Measurements from ENCODE around the gene MIAT. TPM values are rescaled to one million over a fixed set of nuclear protein-coding genes. Genes with fewer than 3 reads are reported as not detected.
"Not testable (repeated sequence)": the region's sequence is repeated elsewhere in the genome, so short reads cannot be mapped to it uniquely, and the experiment has no call there.

MIAT gene
- total RNA-seq, 4 donors from 2014 or later: 1.00 to 17.1 (median 3.0) TPM

- H3K36me3 ChIP-seq: peaks cover 0 to 7% (median 0%) of the 10 kb centered on the region in 4 donors
- intact Hi-C loops (cut with DNase I; ENCODE audit: low total_unique reads) (no loop called here), in situ Hi-C loops (cut with MboI; ENCODE audit: low pct_ligation_motif_present in 1 of 4, low pct_unique_long_range_greater_than_20kb in 1 of 4, low sequenced_read_pairs in 3 of 4) (no loop called here)
- no peak overlapping the region for H3K4me3 ChIP-seq
- no peak overlapping the region for H3K27ac ChIP-seq
- WGBS, 2 donors (ENCODE audit: low coverage in 1 of 2): 92 to 98% methylated on average over 6 of the region's 6 CpGs
- DNase-seq: no peak
- peaks cover 0 to 4% of the 10 kb centered on the region in 2 donors for H3K9me3 ChIP-seq
- no peak for TF ChIP-seq EP300 (IDR thresholded peaks at IDR 0.05; ENCODE audit: low read depth)
- no peak for TF ChIP-seq POLR2AphosphoS5 (IDR thresholded peaks at IDR 0.05)
- TF ChIP-seq CTCF (IDR thresholded peaks at IDR 0.05): no peak
- no peak for TF ChIP-seq POLR2A (IDR thresholded peaks at IDR 0.05)
- no peaks in the 10 kb centered on the region for H3K4me1 ChIP-seq
- H3K27me3 ChIP-seq: no peaks in the 10 kb centered on the region
Observed at GRCh38 chr22:26702906-26703830, 45.8 kb downstream of the MIAT start.

DNA sequence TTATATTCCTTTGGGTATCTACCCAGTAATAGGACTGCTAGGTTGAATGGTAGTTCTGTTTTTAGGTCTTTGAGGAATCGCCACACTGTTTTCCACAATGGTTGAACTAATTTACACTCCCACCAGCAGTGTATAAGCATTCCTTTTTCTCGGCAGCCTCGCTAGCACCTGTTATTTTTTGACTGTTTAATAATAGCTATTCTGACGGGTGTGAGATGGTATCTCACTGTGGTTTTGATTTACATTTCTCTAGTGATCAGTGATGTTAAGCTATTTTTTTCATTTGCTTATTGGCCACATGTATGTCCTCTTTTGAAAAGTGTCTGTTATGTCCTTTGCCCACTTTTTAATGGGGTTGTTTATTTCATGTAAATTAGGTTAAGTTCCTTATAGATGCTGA, 48.0 kb downstream of the MIAT start:
- WGBS, 2 donors (ENCODE audit: low coverage in 1 of 2): 67 to 73% methylated on average over 4 of the region's 4 CpGs
- intact Hi-C loops (cut with DNase I; ENCODE audit: low total_unique reads); H3K4me3 ChIP-seq: not testable (repeated sequence)

GRCh38 chr22:26707090-26707489, 49.7 kb downstream of the MIAT start:
- intact Hi-C loops (cut with DNase I; ENCODE audit: low total_unique reads): loop anchor here (2.0 kb wide), 1 partner anchor 36 kb away; no protein-coding TSS in a partner anchor
- in situ Hi-C loops (cut with MboI; ENCODE audit: low pct_ligation_motif_present in 1 of 4, low pct_unique_long_range_greater_than_20kb in 1 of 4, low sequenced_read_pairs in 3 of 4): no loop called here
- Histone ChIP-seq H3K27me3 (no peaks in the 10 kb centered on the region), H3K4me1 (no peaks in the 10 kb centered on the region), H3K36me3 (no peaks in the 10 kb centered on the region), H3K27ac (no peak overlapping the region), H3K4me3 (no peak overlapping the region), H3K9me3 (peaks cover 0 to 4% of the 10 kb centered on the region in 2 donors)
- DNase-seq: no peak
- WGBS, 2 donors (ENCODE audit: low coverage in 1 of 2): 95 to 100% methylated on average over 2 of the region's 2 CpGs
- no peak for TF ChIP-seq POLR2AphosphoS5 (IDR thresholded peaks at IDR 0.05)
- TF ChIP-seq POLR2A (IDR thresholded peaks at IDR 0.05): no peak
- no peak for TF ChIP-seq CTCF (IDR thresholded peaks at IDR 0.05)
- no peak for TF ChIP-seq EP300 (IDR thresholded peaks at IDR 0.05; ENCODE audit: low read depth)

More for the DNA sequence above, 48.0 kb downstream of the MIAT start:
- in situ Hi-C loops (cut with MboI; ENCODE audit: low pct_ligation_motif_present in 1 of 4, low pct_unique_long_range_greater_than_20kb in 1 of 4, low sequenced_read_pairs in 3 of 4); DNase-seq; H3K27me3 ChIP-seq; H3K4me1 ChIP-seq; H3K36me3 ChIP-seq; H3K9me3 ChIP-seq: not testable (repeated sequence)
- peak overlapping the region in 1 of 4 donors; percentile 43 for H3K27ac ChIP-seq

DNA sequence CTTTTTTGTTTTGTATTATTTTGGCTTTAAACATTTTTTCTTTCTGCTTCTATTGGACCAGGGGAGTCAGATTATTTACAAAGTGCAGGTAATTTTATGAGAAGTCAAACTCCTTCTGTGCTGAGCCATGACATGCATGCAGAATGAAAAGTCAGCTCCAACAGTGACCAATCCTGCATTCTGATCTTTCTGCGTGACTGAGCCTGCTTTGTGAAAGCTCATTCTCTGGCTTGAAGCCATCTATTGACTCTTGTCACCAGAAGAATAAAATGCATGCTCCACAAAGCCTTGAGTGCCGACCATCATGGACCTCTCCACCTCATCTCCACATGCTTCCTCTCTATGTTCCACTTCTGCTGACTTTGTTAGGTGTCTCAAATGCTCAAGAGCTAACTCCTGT, 50.2 kb downstream of the MIAT start:
- no peaks in the 10 kb centered on the region for H3K4me1 ChIP-seq
- peaks cover 0 to 4% of the 10 kb centered on the region in 2 donors for H3K9me3 ChIP-seq
- H3K27ac ChIP-seq: peak overlapping the region in 1 of 4 donors; percentile 26
- intact Hi-C loops (cut with DNase I; ENCODE audit: low total_unique reads) (loop anchor here (2.0 kb wide), 1 partner anchor 35 kb away; no protein-coding TSS in a partner anchor), in situ Hi-C loops (cut with MboI; ENCODE audit: low pct_ligation_motif_present in 1 of 4, low pct_unique_long_range_greater_than_20kb in 1 of 4, low sequenced_read_pairs in 3 of 4) (no loop called here)
- H3K36me3 ChIP-seq: no peaks in the 10 kb centered on the region
- no peaks in the 10 kb centered on the region for H3K27me3 ChIP-seq
- no peak for TF ChIP-seq EP300 (IDR thresholded peaks at IDR 0.05; ENCODE audit: low read depth)
- TF ChIP-seq POLR2AphosphoS5 (IDR thresholded peaks at IDR 0.05): no peak
- no peak for TF ChIP-seq CTCF (IDR thresholded peaks at IDR 0.05)
- no peak for TF ChIP-seq POLR2A (IDR thresholded peaks at IDR 0.05)
- DNase-seq: no peak
- no peak overlapping the region for H3K4me3 ChIP-seq
- 86 to 94% methylated on average over 1 to 2 of the region's 2 CpGs for WGBS, 2 donors (ENCODE audit: low coverage in 1 of 2)

Data from transverse colon (tissue), 4 donors.